GM21390 (cell line): ENCODE results near the gene ABTB2.
"Not testable (repeated sequence)": the region's sequence is repeated elsewhere in the genome, so short reads cannot be mapped to it uniquely, and the experiment has no call there.

Experiments
- ATAC-seq: cut with Tn5 transposase; IDR thresholded peaks from one replicate; pipeline ENCODE4 v1.9.1; 2021; ENCODE audit not compliant: unreplicated experiment

Gene ABTB2

DNA sequence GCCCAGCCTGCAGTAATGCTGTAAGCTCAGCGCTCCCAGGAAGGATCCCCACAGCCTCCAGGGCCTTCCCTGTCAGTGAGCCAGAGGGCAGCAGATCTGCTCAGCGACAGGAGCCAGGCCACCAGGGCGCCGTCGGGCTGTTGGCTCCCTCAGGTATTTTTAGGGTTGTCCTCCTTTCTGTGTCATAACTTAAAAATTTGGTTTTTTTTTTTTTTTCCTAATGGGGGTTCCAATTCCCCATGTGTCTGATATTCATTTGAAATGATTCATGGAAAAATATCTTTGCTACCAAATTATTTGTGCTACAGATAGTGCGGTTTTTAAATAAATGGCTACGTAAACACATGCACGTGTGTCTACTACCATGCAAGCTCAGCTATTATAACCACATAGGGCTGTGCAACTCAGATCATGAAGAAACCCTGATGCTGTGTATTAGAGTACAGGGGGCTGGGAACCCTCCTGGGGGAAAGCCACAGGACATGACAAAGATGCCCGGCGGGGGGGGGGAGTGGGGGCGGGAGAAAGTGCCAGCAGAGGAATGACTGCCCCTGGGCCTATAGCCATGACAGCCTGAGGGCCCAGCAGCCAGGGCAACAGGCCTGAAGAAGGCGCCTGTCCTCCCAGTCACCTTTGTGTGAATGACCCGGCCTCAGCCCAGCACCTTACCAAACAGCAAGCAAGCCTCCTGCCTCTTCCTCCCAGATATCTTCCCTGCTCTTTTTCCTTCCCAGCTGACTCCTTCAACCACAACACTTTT, 163.1 kb downstream of the ABTB2 start:
- no peak for ATAC-seq

- peak; percentile 55 for ATAC-seq
These were observed 165.1 kb downstream of the ABTB2 start for GRCh38 chr11:34192481-34193401.

DNA sequence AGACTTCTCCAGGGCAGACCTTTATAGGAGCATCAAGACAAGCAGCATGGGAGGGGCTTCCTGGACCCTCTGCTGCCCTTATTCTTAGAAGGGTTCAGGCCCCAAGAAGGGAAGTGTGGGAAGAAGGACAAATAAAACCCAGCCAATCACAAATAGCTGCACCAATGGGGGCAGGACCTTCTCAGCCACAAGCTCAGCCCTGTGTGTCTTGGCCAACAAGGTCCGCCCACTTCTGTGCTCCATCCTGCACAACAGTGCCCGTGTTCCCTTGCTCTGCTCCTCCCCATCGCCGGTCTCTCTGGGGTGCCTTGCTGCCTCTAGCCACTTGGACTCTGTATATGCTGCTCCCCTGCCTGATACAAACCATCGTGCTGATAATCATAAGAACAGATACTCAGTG, 166.2 kb downstream of the ABTB2 start:
- no peak for ATAC-seq

- no peak for ATAC-seq
These were observed 167.3 kb downstream of the ABTB2 start for GRCh38 chr11:34190192-34191139.

GRCh38 chr11:34189191-34189590, 168.6 kb downstream of the ABTB2 start:
- no peak for ATAC-seq

- no peak for ATAC-seq
These were observed 169.6 kb downstream of the ABTB2 start for GRCh38 chr11:34188181-34188580.

GRCh38 chr11:34185926-34186841, 171.6 kb downstream of the ABTB2 start:
- no peak for ATAC-seq

GRCh38 chr11:34184505-34185015, 173.2 kb downstream of the ABTB2 start:
- ATAC-seq: no peak

DNA sequence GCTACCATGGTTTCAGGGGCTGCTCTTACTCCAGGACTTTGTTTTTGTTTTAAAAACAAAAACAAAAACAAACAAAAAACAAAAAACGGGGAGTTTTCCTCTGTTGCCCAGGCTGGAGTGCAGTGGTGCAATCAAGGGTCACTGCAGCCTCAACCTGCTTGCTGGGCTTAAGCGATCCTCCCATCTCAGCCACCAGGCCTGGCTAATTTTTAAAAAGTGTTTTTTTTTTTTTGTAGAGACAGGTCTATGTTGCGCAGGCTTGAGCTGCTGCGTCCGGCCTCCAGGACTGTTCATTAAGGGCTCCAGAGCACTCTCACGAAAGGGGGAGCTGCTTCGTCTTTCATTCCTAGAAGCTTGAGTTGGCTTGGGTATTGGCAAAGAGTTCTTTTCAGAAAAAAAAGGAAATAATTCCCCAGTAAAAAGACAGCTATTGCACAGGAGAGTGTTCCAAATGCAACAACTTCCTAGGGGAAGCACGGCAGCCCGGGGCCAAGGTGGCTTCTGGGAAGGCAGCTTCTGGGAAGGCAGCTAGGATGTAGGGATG, 173.9 kb downstream of the ABTB2 start:
- no peak for ATAC-seq

DNA sequence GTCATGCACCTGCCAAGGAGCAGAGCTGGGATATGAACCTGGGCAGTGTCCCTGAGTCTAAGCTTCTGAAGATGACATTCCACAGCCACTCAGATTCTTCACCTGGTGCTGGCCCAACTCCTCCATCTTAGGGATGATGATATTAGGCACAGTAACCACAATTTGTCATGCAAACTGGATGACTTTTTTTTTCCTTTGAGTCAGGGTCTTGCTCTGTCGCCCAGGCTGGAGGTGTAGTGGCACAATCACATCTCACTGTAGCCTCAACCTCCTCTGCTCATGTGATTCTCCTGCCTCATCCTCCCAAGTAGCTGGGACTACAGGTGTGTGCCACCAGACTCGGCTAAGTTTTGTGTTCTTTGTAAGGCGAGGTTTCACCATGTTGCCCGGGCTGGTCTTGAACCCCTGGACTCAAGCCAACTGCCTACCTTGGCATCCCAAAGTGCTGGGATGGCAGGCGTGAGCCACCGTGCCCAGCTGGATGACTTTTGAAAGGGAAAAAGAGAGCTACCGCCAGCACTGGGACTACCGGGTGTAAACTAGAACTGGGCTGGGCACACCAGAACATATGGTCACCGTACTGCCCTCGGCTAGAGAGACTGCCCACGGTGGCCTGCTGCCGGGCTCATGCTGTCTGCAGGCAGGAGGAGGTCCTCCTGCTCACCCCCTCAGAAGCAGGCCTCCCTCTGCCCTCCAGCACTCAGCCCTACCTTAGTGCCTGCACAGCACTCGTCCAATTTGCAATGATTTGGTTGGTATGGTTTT, 174.7 kb downstream of the ABTB2 start:
- ATAC-seq: no peak

- no peak for ATAC-seq
These were observed 175.4 kb downstream of the ABTB2 start for GRCh38 chr11:34182425-34182824.

DNA sequence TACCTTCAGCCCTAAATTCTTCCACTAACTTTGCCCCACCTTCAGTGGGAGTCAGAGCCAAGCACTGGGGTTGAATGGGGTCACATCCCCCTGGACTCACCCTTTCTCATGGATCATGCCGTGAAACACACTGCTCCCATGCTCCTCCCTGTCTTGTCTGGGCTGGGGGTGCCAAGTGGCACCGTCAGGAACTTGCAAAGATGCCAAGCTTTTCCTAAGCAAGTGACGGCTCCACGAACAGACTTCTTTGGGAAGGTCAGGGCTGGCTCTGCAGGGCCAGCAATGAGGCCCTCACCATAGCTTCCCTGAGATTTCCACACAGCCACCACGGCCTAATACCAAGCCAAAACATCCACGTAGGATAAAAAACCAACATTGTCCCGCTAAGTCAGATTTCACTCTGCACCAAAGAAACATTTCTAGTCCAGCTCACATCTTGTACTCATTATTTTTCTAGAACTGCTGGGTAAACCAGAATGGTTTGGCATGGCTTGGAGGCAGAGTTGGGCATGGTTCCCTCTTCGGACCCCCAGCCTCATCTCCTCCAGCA, 175.9 kb downstream of the ABTB2 start:
- no peak for ATAC-seq

GRCh38 chr11:34181251-34181650, 176.6 kb downstream of the ABTB2 start:
- no peak for ATAC-seq

GRCh38 chr11:34180814-34181165, 177.0 kb downstream of the ABTB2 start:
- ATAC-seq: not testable (repeated sequence)

GRCh38 chr11:34180040-34180813, 177.6 kb downstream of the ABTB2 start:
- ATAC-seq: no peak

- no peak for ATAC-seq
These were observed 178.7 kb downstream of the ABTB2 start for GRCh38 chr11:34179026-34179675.

GRCh38 chr11:34178209-34178821, 179.5 kb downstream of the ABTB2 start:
- ATAC-seq: no peak
